ENCODE results near the gene ITGB6.

- no peak for TF ChIP-seq CTCF (IDR thresholded peaks at IDR 0.05)
- TF ChIP-seq POLR2A (IDR thresholded peaks at IDR 0.05) = no peak
- no peak for TF ChIP-seq POLR2AphosphoS5 (IDR thresholded peaks at IDR 0.05)
- TF ChIP-seq EP300 (IDR thresholded peaks at IDR 0.05) = no peak
Measured at GRCh38 chr2:160057356-160057755, 142.7 kb downstream of the ITGB6 start.

Data from stomach (tissue), 4 donors.